Activated naive CD4-positive, alpha-beta T cell treated with anti-CD3 and anti-CD28 coated beads, Interleukin-2, amount 50 U/mL, for 16 hours (primary cell): ENCODE results near the gene ILF2.
"Not testable (repeated sequence)": the region's sequence is repeated elsewhere in the genome, so short reads cannot be mapped to it uniquely, and the experiment has no call there.

Experiments
- DNase-seq: peaks from one replicate; pipeline ENCODE4 v3.0.0-alpha.2; 2020

Gene ILF2

DNA sequence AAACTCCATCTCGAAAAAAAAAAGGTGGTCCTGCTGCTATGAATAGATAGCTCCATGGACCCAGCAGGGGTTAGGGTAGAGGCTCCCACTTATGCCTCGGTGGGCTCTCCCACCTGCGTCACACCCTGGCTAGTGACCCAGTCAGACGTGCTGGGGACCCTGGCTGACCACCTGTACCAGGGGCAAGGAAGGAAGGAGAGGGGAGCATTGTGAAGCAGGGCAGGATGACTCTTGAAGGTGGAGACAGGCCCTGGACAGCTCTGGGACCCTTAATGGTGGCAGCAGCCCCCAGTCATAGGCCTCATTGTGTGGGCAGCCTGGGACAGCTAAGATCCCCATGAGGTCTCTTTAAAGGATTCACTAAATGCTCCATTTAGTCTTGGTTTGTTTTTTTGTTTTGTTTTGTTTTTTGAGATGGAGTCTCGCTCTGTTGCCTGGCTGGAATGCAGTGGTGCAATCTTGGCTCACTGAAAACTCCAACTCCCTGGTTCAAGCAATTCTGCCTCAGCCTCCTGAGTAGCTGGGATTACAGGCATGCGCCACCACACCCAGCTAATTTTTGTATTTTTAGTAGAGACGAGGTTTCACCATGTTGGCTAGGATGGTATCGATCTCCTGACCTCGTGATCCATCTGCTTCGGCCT lies 22.7 kb downstream of the ILF2 start:
- DNase-seq: no peak

- DNase-seq: no peak
These were observed 23.5 kb downstream of the ILF2 start for GRCh38 chr1:153647346-153647714.

DNA sequence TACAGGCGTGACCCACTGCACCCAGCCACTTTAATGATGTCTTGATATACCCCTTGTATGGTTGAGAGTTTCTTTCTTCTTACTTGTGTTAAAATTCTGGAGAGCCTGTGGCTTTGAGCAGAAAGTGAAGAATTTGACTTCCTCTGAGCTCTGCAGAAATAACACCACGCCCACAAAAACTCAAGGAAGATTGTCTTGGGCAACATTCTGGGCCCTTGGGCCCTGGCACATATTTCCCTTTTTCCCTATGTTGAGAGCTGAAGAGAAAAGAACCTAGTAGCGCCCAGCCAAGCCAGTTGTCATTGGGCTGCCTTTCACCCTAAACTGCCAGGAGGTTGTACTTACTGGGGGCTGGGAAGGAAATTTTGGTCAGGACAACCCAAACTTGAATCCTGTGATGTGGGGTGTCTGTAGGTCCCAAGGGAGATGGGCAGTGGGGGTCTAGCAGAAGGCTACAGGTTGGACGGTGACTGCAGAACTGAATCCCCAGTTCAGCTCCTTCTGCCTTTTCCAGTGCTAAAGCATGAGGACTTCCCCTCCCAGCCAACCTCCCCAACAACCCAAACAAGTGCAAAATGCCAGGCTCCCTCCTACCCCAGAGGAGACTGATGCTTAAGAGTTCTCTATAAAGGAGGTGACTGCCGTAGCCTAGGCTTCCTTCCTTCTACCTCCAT lies 24.0 kb downstream of the ILF2 start:
- DNase-seq: no peak

- no peak for DNase-seq
These were observed 27.0 kb downstream of the ILF2 start for GRCh38 chr1:153643816-153644215.

- DNase-seq: no peak
These were observed 27.7 kb downstream of the ILF2 start for GRCh38 chr1:153643100-153643499.

- no peak for DNase-seq
These were observed 28.6 kb downstream of the ILF2 start for GRCh38 chr1:153642161-153642560.

GRCh38 chr1:153640861-153641260 lies 29.9 kb downstream of the ILF2 start:
- no peak for DNase-seq

GRCh38 chr1:153640213-153640612 lies 30.6 kb downstream of the ILF2 start:
- not testable (repeated sequence) for DNase-seq

GRCh38 chr1:153639280-153639679 lies 31.5 kb downstream of the ILF2 start:
- DNase-seq: no peak

- DNase-seq: no peak
These were observed 32.5 kb downstream of the ILF2 start for GRCh38 chr1:153638261-153638660.

GRCh38 chr1:153636312-153636711 lies 34.5 kb downstream of the ILF2 start:
- no peak for DNase-seq

GRCh38 chr1:153635872-153636271 lies 34.9 kb downstream of the ILF2 start:
- no peak for DNase-seq

- DNase-seq: peak; percentile 91
These were observed 36.8 kb downstream of the ILF2 start, which contains the start of gene CHTOP for GRCh38 chr1:153633754-153634665. CHTOP (plus strand) TSS chr1:153634066; CDS start chr1:153636589, 2,523 bp downstream.

DNA sequence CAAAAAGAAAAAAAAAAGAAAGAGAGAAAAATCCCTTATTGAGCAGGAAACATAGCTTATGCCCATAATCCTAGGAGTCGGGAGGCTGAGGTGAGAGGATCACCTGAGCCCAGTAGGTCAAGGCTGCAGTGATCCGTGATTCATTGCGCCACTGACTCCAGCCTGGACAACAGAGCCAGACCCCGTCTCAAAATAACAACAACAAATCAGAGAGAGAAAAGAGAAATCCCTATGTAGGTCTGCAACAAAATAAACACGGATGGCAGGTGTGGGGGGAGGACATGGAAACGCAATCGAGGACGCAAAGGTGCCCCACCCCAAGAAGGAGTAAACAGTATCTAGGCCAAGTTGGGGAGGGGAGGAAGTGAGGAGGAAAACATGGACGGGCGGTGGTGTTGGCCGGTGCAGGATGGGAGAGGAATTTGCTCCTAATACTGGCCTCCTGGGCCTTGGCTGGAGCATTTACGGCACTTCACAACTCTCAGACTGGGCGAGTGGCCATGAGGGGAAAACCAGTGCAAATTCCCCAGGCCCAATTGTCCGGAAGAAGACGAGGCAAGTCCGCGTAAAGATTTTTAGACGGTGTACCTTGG lies 37.5 kb downstream of the ILF2 start:
- no peak for DNase-seq

DNA sequence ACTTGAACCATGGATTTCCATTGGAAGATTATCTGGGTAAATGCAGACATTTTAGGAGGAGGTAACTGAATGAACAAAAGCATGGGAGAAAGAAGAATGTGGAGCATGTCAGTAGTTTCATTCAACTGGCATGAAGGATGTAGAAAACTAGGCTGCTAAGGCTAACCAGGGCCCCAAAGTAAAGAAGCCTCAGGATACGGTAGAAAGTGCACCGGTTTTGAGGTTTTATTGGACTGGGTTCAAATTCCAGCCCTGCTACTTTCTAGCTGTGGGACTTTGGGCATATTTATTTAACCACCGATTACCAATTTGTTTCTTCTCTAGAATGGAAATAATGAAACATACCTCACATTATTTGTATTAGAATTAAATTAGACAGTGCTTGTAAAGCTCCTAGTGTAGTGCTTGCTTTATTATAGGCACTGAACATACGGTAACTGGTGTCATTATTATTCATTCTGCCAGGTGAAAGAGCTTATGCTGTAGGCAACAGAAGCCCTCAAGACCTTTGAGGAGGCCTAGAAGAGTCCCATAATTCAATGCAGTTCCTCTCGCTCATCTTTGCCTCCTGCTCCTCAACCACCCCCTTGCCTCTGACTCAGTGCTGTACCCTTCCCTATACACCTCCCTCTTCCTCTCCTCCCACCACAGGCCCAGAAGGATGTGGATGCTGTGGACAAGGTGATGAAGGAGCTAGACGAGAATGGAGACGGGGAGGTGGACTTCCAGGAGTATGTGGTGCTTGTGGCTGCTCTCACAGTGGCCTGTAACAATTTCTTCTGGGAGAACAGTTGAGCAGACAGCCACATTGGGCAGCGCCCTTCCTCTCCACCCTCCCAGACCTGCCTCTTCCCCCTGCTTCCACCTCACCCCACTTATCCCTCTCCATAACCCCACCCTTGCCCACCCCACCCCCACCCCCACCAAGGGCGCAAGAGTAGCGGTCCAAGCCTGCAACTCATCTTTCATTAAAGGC lies 39.5 kb downstream of the ILF2 start:
- DNase-seq: no peak

- no peak for DNase-seq
These were observed 40.4 kb downstream of the ILF2 start for GRCh38 chr1:153630384-153630783.

DNA sequence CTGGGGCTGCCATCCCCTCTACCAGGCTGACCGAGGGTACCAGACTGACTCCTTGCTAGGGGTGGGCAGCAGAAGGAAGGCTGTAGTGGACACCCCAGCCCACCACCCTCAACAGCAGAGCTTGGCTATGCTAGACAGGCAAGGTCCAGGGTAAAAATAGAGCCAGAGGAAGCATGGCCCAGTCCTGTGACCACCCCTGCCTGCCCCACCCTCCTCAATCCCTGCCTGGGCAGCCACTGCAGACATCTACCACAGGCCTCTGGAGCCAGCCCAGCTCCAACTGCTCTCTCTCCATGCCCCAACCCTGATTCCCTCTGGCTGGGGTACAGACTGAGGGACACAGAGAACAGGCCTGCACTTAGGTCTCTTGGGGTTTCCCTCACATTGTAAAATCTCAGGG lies 40.8 kb downstream of the ILF2 start:
- DNase-seq: no peak

DNA sequence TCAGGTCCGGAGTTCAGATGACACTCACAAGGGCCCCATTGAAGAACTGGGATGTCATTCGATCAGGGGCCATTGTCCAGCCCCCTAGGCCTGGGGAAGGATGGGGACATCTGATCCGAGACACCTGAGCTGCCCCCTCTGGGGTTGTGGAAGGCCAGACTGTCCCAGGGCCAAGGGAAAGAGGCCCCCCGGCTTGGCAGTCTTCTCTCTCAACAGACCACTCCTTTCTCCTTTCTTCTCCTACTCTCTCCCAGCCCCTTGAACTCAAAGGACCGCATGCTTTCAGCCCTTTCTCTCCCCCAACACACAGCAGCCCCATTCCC lies 41.5 kb downstream of the ILF2 start:
- DNase-seq: no peak

- DNase-seq: no peak
These were observed 42.0 kb downstream of the ILF2 start for GRCh38 chr1:153628638-153629342.

GRCh38 chr1:153627715-153628626 lies 42.8 kb downstream of the ILF2 start, which contains the start of gene S100A1:
S100A1 (plus strand) TSS chr1:153628434; CDS start chr1:153630522, 2,088 bp downstream.
- DNase-seq: no peak
